Stimulated activated CD4-positive, alpha-beta T cell treated with anti-CD3 and anti-CD28 coated beads, Interleukin-2, amount 100 ng/mL, for 48 hours (primary cell): ENCODE results near the gene NXPE2.
"Not testable (repeated sequence)": the region's sequence is repeated elsewhere in the genome, so short reads cannot be mapped to it uniquely, and the experiment has no call there.

ENCODE experiments used
- DNase-seq, 2 donors: peaks; one replicate each; pipeline ENCODE4 v3.0.0-alpha.2; 2020

Gene NXPE2

GRCh38 chr11:114678125-114679036 is at the start of gene NXPE2:
Gene NXPE2 (plus strand): TSS chr11:114678527. CDS start chr11:114678576, 49 bp downstream.
- no peak for DNase-seq

DNA sequence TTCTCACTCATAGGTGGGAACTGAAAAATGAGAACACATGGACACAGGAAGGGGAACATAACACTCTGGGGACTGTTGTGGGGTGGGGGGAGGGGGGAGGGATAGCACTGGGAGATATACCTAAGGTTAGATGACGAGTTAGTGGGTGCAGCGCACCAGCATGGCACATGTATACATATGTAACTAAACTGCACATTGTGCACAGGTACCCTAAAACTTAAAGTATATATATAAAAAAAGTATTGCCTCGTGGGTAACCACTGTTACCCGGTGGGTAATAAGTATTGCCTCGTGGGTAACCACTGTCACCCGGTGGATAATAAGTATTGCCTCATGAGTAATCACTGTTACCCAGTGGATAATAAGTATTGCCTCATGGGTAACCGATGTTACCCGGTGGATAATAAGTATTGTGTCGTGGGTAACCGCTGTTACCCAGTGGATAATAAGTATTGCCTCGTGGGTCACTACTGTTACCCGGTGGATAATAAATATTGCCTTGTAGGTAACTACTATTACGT is 46.8 kb upstream of the NXPE2 start:
- not testable (repeated sequence) for DNase-seq

- DNase-seq = not testable (repeated sequence)
These were observed 38.9 kb upstream of the NXPE2 start for GRCh38 chr11:114639440-114639839.

DNA sequence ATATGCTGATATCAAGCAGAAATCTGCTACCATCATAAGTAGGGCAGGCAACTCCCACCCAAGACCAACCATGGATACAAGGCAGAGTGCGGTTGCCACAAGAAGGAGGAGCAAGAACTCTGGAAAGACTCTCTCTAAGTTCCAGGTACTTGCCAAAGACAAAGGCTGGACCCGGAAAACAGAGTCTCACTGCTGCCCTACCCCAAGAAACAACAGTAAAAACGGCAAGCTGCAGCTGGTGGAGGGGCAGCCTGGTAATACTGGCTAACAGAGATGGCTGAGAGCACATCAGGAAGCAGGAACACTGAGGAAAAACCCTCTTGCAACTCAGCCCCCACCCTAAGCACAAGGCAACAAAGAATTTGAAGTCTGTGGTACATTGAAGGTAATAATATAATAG is 27.7 kb upstream of the NXPE2 start:
- DNase-seq = no peak

- DNase-seq = no peak
These were observed 27.1 kb upstream of the NXPE2 start for GRCh38 chr11:114651145-114651718.

- DNase-seq = no peak
These were observed 25.2 kb upstream of the NXPE2 start for GRCh38 chr11:114653148-114653547.

DNA sequence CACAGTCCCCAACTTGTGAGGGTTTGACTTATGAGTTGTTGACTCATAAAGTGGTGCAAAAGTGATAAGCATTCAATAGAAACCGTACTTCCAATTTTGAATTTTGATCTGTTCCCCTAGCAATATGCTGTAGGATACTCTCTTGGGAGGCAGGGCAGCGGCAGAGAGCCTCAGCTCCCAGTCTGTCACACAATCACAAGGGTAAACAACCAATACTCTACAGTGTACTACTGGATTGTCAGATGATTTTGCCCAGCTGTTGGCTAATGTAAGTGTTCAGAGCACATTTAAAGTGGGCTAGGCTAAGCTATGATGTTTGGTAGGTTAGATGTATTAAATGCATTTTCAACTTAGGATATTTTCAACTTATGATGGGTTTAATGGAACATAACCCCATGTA is 13.7 kb upstream of the NXPE2 start:
- no peak for DNase-seq

GRCh38 chr11:114666760-114667159 is 11.6 kb upstream of the NXPE2 start:
- DNase-seq = no peak

- DNase-seq = no peak
These were observed 10.2 kb upstream of the NXPE2 start for GRCh38 chr11:114668109-114668508.

DNA sequence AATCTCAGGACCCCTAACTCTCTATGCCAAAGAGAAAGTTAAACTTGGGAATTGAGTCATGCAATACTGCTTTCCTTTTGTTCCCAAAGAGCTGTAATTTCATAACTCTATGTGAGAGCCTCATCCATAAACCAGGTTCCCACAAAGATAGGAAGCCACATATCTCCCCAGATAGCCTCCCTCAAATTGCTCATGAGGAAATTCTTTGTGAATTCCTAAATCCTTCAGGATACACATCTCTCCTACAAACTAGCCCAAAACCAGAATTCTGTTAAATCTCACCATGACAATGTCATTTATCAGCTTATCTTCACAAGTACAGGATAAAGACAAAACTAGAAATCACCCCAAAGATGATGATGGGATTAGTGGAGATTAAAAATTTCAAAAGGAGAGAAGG is 4.7 kb upstream of the NXPE2 start:
- no peak for DNase-seq

DNA sequence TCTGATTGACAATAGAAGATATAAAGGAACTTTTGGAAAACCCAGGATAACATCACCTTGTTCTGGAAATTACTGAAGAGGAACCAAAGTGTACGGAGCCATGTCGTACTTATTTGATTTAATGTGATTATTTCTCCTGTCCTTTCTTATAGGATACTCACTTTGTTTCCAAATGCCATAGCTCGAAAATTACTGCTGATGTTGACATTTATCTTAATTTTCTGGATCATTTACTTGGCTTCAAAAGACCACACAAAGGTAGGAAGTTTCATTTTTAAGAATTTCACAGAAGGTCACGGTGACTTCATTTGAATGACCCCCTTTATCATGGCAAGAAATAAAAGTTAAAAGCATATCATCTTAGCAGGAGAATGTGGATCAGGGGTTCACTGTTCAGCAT is 1.2 kb downstream of the NXPE2 start:
- no peak for DNase-seq

GRCh38 chr11:114683007-114683406 is 4.7 kb downstream of the NXPE2 start:
- DNase-seq = no peak

DNA sequence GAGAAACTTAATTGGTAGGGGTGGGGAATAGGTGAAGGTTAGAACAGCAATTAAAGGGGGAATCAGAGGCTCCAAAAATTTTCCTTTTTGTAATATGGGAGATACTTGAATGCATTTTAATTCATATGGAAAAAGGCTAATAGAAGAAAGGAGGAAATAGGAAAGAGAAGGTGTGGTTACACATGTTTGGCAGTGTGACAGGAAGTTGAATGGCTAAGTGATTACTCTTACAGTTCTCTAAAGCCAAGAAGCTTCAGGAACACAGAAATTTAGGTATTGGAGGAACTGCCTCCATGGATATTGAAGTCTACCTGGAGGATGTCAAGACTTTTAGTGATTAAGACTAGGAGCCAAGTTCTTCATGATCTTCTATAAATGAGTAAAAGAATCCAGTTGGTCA is 6.3 kb downstream of the NXPE2 start:
- no peak for DNase-seq

DNA sequence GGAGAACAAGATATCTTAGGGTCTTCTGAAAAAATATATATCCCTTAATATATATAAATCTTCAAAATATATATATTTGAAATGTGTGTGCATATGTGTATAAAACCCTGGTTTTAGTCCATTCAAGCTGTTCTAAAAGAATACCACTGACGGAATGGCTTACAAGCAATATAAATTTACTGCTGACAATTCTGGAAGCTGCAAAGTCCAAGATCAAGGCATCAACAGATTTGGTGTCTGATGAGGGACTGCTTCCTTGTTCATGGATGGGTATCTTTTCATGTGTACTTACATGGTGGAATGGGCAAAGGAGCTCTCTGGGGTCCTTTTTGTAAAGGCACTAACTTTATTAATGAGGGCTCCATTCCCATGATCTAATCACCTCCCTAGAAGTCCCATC is 6.8 kb downstream of the NXPE2 start:
- DNase-seq = no peak

DNA sequence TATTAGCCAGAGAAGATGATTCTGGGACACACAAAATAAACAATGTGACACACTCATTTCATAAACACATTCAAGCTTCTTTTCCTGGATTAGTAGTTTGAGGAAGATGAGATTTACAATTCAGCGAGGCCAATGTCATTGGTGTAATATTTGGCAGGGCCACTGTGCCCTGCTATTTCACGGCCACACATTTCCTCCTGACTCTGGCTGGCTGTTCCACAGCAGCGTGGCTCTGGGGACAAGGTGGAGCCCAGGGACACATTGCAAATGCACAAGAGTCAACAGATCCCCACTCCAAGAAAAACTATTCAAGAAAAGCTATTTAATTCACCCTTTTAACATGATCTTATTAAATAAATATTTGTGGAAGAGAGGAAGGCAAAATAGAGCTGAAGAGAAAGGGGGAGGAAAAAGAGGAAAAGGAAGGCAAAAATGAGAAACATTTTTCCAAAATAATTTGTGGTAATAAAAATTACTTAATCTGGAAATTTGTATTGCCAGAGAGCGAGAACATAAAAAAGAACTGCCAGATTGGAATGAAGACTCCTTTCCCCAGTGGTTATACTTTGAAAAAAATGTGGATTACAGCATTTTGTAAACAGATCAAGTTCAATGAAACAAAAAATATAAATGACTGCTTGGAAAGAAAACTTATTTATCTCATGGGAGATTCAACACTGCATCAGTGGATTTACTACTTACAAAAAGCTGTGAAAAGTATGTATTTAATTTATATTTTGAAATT is 27.1 kb downstream of the NXPE2 start:
- DNase-seq = no peak

DNA sequence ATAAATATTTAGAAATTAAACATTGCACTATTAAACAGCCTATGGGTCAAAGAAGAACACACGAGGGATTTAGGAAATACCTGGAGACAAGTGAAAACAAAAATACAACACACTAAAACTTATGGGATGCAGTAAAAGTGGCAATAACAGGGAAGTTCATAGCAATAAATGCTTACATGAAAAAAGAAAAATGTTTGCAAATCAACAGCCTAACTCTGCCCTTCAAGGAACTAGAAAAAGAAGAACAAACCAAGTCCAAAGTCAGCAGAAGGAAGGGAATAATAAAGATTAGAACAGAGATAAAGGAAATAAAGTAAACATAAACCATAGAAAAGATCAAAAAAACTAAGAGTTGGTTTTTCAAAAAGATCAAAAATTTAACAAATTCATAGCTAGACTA is 31.6 kb downstream of the NXPE2 start:
- DNase-seq = no peak

DNA sequence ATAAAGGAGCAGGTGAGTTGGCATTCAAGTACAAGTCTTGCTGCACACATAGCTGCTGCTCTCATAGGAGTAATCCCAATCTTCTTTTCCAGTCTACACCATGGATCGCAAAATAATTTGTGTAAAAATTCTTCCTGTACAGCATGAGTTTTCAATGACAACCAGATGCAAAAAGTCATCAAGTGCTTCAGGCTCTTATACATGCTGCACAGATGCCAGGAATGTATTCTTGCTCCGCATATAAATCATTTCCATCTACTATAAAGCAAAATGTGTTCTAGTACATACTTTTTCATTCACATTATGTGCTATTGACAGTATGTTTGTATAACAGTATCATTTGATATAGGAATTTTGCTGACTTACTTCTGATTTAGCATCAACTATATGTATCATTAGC is 35.4 kb downstream of the NXPE2 start:
- DNase-seq = no peak

DNA sequence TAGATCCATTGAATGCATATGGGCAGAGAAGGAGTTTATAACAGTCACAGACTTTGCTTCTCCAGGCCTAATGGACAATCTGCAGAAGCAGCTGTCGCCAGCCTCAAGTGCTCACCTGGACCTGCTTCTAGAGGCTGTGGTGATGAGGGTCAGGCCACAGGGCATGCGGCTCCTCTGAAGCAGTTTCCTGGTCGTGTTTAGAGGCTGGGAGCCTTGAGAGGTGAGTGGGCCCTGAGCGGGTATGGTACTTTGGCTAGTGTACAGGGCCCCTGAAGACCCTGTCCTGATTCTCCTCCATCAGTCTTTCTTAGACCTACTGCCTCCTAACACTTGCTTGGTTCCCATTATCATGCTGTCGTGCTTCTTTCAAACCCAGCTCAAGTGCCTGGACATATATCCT is 41.2 kb downstream of the NXPE2 start:
- no peak for DNase-seq

- DNase-seq = no peak
These were observed 46.7 kb downstream of the NXPE2 start for GRCh38 chr11:114724916-114725524.

DNA sequence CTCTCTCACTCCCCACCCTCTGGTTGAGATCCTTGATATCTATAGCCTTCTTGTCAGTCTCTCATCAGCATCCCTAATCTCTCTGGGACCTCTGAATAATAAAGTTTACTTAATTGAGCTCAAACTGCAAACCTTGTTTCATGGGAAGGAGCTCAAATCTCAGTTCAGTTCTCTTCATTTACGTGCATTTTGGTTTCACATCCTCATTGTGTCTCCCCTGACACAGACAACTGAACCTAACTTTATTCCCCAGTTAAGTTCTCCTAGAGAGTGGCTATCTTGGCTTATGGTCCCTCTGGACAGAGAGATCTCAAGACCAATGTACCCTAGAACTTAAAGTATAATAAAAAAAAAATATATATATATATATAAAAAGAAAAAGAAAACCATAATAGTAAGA is 47.3 kb downstream of the NXPE2 start:
- no peak for DNase-seq

GRCh38 chr11:114736806-114737205 is 58.5 kb downstream of the NXPE2 start:
- DNase-seq = no peak

DNA sequence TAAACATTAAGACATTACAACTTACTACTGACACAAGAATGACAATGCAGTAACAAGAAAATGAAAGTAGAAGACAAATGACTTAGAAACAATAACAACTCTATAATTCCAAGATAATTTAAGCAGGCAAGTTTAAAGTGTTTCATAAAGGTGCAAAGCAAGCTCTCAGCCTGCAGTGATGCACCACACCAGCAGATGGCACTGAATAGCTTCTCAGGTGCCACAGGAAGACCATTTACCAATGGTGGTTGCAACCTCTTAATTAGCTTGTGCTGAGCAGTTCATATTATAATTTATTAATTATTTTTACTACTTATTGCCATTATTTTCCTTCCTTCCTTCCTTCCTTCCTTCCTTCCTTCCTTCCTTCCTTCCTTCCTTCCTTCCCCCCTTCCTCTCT is 60.6 kb downstream of the NXPE2 start:
- peak; percentile 12 to 23 for DNase-seq

GRCh38 chr11:114745150-114745671 is 66.9 kb downstream of the NXPE2 start:
- no peak for DNase-seq
